Vagina (tissue), 2 donors: ENCODE results near the gene LRRN2.

Experiments used
- CTCF ChIP-seq, 3 experiments: fragments of 450-650 bp in 2 of 3; fragments of 200-600 bp in 1 of 3; sonication (generic) in 1 of 3; IDR thresholded peaks; one replicate each; pipeline ENCODE4 v1.5.1; 2017 to 2019; ENCODE audit warnings: antibody characterized with exemption in 3 of 3, mild to moderate bottlenecking in 2 of 3, moderate library complexity in 2 of 3
- POLR2AphosphoS5 ChIP-seq, 2 donors: sonication (generic); formaldehyde crosslinking; IDR thresholded peaks; one replicate each; pipeline ENCODE4 v1.9.0; 2017; ENCODE audit warnings: antibody characterized with exemption in 2 of 2, mild to moderate bottlenecking in 2 of 2, low read depth in 1 of 2; ENCODE audit not compliant: insufficient read depth in 1 of 2

DNA sequence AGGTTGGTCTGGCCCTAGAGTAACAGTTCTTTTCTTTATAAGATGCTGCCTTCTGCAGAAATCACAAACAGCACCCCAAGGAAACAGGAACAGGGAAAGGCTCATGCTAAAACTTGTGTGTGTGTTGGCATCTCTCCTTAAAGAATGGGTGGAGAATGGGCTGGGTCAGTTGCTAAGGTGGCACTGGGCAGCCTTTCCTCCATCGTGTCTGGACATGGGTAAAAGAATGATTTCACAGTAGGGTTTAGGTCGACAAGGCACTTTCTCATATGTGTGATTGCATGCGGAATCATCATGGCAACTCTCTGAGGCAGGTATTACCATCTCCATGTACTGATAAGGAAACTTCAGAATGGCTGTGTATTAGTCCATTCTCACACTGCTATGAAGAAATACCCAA lies 40.3 kb downstream of the LRRN2 start:
- TF ChIP-seq CTCF (IDR thresholded peaks at IDR 0.05), result no peak
- no peak for TF ChIP-seq POLR2AphosphoS5 (IDR thresholded peaks at IDR 0.05; ENCODE audit: insufficient read depth in 1 of 2, low read depth in 1 of 2)
